HG03064 (cell line): Measurements from ENCODE around the gene PDGFD.
A peak's percentile ranks its signal among the peaks of the same experiment; 100 is the strongest.

Experiments
- ATAC-seq: cut with Tn5 transposase; IDR thresholded peaks from one replicate; pipeline ENCODE4 v1.9.1; 2021; ENCODE audit warnings: low read depth; ENCODE audit not compliant: unreplicated experiment

The PDGFD gene

DNA sequence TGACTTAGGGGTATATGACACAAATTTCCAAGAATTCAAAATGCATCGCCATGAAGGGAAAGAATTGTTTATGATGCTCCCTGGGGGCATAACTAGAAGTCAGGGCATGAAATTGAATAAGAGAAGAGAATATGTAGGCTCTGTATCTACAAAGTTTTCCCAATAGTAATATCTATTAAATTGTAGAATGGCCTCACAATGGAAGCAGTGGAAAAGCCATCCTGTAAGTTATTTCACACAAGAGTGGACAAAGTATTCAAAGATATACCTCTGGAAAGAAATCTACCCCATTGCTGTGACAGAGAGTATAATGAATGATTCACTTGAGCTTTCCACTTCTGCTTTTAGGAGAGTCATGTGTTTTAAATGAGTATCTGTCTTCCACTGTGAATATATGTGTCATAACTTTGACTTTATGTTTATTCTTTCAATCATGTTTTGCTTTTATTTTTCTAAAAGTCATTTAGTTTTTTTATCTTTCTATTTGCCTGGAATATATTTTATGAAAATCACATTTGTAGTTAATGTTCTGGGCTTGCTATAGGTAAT is 193.2 kb downstream of the PDGFD start:
- ATAC-seq = peak; percentile 90

DNA sequence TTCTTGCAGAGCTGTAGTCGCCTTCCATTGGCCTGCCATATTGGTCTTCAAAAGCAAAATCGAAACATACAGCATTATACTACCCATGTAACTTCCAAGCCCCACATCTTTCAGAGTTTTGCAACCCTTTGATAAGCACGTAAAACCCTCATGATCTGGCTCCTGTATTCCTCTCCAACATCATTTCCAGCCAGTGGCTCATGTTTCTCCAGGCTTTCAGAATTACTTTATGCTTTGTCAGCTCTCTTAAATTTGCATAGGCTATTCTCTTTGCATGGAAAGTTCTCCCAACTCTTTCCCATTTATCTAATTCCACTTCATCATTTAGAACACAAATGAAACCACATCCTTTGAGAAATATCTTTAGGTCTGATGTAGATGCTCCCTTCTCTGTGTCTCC is 195.3 kb downstream of the PDGFD start:
- ATAC-seq = no peak

DNA sequence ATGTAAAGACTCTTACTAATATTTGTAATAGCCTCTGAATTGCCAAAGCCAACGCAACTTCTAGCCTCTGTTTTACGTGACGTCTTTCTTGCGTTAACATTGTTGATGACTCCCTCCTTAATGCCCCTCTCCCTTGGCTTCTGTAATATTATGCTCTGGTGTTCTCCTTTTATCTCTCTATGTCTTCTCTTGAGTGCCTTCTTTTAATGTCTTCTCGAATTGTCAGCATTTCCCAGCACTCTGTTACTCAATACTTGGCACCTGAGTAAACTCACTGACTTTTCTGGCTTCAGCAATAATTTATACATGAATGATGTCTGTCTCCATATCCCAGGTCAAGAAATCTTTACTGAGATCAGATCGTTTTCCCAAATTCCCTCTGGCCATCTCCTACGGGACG is 196.0 kb downstream of the PDGFD start:
- ATAC-seq = no peak

DNA sequence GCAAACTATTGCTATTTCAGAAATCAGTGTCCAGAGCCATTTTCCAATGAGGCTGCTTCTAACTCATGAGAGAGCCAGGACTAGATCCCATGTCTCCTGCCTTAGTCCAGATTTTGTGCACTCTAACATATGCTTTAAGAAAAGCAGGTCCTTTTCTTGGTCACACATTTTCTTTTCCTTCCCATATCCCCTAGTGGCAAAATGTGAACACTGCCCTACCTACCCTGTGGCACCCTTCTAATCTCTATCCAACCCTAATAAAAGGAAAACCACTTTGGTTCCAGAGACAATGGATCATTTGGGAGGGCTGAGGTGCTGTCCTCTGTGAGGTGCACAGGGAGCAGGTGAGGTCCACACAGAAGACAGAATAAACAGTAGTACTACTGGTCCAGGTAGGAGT is 199.6 kb downstream of the PDGFD start:
- ATAC-seq = no peak

DNA sequence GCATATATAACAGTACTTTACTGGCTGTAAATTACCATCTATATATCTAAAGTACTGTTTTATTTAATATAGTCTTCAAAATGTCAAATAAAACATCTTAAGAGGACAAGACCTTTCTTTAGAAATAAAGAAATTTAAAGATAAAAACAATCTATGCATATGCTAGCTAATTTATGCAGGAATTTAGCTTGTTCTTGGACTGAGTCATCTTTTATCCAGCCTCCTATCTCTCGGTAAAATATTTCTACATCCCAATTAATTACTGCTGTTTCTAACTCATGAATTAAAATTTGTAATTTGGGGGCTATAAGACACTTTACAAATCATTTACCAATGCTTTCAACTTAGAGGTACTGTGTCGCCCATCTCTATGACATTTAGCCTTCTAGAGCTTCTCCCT is 200.3 kb downstream of the PDGFD start:
- no peak for ATAC-seq

DNA sequence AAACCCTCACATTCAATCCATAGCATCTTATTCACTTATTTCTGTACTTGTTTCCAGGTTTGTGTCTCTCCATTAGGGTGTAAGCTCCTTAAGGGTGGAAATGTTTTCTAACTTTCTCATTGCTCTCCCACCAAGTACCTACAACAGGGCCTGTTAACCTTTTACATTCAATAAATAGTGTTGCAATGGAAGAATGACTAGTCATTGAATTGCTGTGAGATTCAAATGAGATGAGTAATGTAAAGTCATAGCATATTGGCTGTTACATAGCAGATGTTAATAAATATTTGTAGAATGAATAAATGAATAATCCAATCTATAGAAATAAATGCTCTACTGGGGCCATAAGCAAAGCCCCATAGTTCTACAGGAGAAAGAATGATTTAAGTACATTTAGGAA is 202.9 kb downstream of the PDGFD start:
- ATAC-seq = no peak

DNA sequence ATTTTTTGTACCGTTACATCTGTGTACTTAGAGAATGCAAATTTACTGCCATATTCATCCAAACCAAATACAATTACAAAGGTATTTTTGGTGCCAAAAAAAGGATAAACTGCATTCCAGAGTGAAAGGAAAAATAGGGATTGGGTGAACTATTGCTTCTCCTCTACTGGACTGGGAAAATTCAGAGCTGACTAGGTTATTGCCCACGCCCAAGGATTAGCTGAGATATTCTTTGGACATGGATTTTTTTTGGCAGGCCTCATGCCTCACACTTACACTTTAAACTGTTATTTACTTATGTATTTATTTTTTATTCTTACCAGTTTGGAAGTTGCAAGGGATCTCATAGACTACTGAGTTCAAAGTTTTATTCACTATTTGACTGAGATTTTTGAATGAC is 203.8 kb downstream of the PDGFD start:
- no peak for ATAC-seq

DNA sequence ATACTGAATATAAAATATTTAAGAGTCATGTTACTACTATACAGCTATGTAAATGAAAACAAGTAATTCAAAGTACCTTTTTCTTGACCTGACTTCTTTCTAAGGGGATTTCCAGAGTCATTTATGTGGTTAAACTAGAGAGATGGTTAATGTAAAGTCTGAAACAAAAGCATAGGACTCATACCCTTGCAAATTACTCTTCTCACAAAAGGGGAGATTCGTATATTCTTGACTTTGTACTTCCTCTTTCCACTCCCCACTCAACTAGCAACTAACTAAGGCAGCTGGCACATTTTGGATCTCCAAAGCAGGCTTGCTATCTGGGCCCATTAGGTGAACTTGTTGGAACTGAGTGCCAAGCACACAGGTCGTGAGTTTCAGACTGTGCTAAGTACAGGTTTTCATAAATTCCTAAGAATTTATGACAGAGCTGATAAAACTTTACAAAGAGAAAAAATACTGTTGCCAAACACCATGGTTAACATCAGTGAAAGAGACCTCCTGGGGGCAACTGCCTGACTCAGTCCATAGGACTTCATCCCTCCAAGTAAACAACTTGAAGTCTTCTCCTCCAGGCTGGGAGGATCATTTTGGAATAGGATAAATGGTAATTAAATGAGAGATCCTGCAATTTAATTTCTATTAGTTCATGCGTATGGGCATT is 204.5 kb downstream of the PDGFD start:
- ATAC-seq = peak; percentile 93

DNA sequence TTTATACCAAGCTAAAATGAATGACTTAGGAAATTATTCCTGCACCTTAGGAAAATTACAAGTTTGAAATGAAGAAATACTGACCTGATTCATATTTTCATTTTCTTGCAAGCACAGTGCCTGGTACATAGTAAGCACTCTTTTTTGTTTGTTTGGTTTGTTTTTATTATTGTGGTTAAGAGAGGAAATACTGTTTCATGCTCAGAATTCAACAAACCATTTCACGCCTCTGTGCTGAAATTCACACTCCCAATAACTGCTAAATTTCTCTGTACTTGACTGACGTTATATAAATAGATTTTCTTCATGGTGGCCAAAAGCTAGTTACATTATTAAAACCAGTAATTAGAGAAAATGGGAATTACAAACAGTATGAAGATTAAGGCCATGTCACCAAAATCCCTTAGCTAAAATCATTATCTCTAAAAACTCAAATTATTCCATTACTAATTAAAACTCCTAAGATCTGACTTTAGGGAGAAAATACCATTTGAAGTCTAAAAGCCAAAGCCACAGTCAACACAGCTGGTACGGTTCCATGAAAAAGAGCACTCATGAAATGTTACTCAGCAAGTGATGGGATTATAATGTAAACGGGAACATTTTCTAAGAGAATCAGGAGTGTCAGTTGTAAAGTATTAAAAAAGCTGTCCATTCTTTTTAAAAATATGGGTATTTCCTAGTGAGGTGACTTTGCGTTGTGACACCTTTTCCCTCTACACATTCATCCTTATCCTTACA is 205.3 kb downstream of the PDGFD start:
- peak; percentile 54 for ATAC-seq

DNA sequence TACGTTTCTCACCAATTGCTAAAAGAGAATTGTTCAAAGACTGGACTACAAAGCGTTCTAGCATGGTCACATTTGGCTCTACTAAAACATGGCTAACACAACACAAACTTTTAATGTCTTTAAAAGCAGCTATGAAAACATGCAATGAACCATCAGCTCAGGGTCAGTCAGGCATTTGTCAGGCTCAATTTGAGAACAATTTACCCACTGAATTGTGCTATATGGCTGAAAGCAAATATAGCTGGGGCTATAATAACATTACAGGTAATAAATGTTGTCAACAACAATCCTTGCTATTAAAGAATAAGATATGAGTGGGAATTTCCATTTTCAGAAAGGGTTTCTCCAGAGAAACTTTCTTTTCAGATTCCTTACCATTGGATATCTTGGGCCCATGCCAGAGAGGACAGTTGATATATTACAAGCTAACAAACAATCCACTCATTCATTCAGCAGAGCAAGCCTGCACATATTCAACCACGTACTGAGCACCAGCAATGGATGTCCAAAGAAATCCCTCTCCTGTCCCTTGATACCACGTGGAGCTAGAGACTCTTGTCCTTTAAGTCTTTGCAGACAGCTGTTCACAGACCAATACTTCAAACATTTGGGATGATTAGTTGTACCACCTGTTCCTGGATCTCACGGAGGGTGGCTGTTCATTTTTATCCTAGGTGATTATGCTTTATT is 210.0 kb downstream of the PDGFD start:
- no peak for ATAC-seq

DNA sequence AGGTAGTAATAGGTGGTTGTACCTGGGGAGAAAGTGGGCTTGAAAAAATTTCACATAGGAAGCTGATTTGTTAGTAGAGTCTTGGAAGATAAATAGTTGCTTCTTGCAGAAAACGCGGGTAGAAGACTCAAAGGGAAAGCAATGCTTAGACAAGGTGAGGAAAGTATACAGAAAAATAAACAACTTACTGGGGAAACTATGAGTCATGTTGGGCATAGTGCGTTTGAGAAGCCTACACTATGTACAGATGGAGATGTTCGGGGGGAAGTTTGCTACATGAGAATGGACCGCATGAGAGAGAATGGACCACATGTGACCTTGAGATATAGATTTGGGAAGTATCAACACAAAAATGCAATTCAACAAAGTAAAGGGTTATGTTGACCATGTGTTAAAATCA is 214.2 kb downstream of the PDGFD start:
- ATAC-seq = no peak

DNA sequence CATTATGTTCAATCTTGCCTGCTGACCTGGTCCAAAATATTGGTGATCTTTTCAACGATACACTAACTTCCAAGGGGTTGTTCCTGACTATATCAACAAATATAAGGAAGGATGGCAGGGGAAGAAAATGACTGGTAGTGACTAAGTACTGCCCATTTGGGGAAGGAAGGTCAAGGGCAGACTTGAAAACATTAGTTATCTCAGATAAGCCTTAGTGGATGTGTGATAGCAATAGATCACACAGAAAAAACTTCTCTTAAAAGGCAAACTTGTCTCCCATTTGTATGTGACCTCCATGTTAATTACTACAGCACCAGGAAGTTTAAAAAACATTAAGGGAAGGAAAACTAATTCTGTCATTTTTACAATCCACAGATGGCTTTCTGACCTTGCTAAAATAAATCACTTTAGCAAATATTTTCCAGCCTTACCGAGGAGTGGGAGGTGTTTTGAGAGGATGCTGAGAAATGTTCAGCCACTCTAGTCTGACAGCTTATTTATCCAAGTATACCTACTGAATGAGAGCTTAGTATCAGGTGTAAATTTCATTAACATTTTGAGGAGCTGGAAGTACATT is 215.7 kb downstream of the PDGFD start:
- ATAC-seq = no peak

DNA sequence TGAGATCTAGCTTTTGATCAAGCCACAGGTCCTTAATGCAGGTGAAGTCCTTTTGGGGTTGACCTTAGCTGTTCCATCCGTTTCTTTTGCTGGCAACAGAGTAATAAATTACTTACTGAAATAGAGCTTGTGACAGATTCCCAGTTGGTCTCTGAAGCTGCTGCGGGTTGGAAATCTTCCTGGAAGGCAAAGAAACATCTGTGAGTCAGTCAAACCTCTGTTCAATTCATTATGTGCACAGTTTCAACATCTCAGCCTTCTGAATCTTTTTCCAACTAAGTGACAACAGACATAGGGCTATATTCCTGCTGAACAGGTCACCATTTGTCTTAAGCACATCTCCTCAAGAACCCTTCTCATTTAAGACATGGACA is 216.4 kb downstream of the PDGFD start:
- no peak for ATAC-seq

DNA sequence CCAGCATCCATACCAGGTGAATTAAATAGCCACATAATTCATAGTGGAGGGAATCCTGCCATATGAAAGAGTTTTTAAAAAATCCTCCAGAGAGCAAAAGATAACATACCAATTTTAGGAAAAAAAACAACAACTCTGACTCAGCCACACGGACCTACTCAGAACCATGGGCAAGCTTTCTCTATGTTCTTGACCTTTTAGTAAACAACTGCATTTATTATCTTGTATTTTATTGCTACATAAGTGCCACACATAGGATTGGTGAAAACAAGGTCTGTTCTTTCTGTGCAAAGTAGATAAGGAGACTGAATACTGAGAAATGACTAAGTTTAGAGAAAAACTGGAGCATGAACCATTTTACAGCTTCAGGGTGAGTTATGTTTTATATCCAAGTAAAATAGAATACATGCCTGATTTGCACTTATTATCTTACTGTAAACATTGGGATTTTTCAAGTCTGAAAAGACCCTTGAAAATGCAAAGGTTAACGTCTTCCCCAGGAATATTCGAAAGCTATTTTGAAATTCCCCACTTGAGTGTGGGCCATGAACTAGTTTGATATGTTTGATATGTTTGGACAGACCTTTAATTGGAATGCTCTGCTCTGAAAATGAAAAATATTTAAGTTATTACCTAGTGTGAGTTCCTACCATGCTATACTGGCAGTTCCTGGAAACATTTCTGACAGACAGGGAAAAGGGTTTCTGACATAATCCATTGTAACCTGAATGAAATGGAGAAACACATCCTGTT is 217.0 kb downstream of the PDGFD start:
- no peak for ATAC-seq

DNA sequence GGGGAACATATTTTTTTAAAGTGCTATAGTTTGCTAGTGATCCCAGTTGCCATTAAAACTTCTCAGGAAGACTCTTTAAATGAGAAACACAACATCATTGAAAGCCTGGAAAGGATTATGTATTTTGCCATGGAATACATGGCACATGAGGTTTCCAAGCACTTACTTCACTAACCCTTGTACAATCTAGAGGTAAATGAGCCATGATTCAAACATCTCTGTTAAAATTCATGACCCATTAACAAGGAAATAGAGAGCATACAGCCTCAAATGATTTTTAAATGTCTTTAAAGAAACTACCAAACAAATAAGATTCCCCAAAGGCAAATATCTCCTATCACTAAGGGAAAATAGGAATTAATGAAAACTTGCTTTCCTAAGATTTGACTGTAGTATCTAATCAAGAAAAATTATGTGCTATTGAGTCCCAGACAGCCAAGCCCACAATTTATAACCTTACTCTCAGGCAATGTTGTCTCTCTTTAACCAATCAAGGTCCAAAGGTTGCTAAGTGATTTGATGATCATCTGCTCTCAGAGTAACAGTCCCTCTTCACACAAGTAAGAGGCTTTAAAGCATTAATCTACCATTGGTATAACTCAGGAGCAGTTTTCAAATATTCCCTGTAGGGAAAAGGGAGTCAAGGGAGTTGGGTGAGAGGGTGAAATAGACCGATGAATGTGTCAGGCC is 219.6 kb downstream of the PDGFD start:
- no peak for ATAC-seq

DNA sequence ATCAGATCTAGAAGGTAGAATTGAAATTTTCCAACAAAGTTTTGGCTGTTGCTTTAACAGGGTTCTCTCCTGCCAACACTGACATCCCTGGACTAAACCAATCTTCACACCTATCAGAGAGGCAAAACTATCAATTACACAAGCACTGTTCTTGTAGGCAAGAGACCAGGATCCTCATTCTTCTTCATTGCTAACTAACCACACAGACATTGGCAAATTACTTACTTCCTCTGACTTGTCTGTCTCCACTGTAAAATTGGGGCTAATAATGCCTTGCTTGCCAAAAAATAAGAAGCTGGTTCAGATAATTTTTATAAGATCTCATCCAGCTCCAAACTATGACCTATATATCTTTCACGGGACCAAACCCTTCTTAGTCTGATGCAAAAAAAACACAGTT is 221.3 kb downstream of the PDGFD start:
- ATAC-seq = no peak

DNA sequence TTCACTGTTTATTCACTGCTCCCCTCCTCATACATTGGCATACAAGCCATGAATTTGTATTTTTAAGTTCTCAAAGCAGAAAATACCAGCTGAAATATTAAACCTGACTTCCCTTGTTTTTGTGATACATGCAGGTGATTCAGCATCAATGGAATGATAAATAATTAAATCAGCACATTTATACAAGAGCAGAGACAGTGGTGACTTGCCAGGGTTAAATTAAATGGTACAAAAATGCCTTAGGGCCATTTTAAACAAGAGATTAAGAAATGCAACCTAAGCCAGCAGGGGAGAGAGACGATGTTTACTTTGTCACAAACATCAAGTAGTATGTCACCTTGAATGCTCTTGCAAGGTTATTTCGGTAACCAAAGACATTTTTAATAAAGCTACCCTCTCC is 223.4 kb downstream of the PDGFD start:
- no peak for ATAC-seq

DNA sequence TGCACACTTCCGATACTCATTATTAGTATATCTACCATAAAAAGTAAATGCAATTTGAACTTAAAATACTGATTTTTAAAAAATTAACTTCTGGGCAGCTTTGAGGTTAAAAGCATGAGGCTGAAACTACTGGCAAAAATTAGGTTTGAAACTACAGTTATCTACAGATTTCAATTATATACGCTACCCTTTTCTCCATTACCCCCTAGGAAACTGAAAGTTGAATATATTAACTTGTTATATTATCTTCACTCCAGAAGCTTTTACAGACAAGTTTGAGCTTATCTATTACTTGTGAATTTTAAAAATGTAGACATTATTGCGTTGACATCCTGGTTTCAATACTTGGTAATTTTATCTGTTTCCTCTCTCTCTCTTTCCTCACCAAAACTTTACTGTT is 224.3 kb downstream of the PDGFD start:
- no peak for ATAC-seq

DNA sequence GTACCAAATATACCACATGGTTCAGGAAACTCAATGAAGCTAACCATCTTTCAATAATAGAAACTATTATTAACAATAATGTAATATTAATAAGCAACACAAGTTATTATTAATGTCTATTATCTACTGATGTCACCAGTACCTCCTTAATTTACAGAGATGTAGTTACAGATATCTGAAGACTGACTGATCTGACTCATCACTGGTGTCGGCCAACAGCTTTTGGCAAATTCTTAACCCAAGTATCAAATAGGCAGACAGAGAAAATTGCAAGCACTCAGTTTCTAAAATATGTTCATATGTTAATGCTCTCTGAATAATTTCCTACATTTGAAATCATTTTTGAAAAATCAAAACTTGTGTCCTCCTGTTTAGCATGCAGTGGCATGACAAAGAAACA is 227.9 kb downstream of the PDGFD start:
- no peak for ATAC-seq

DNA sequence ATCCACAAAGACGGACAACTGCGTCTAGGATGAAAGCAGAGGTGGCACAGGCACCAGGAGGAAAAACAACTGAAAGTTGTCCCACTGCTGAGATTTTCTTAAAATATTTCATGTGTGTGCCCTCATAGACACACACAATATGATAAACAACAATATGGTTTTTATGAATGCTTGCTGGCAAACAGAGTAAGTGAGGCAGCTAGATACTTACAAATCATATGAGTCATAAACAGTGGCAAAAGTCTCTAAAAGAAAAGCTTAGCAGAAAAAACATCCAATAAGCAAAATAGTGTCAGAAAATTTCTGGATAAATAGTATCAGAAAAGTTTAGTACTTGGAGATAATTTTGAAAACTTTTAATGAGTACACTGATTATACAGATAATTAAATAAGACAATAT is 228.7 kb downstream of the PDGFD start:
- ATAC-seq = no peak
